SK-N-SH treated with all-trans-retinoic acid at 6 μM for 48 hours (cell line): ENCODE results near the gene DENND2A.

Experiments used
- ATAC-seq: fragments of 200-7000 bp; cut with Tn5 transposase; 3 replicates; pipeline ENCODE4 v1.9.1; 2020; ENCODE audit warnings: mild to moderate bottlenecking, moderate library complexity
- ARNTL ChIP-seq: fragments of 450-650 bp; formaldehyde crosslinking; IDR thresholded peaks from 2 replicates; pipeline ENCODE4 v1.5.0; 2020; ENCODE audit warnings: low read depth, mild to moderate bottlenecking, moderate library complexity, borderline replicate concordance
- BACH2 ChIP-seq: fragments of 250-450 bp; sonication (Bioruptor Pico); IDR thresholded peaks from 2 replicates; pipeline ENCODE4 v1.9.0; 2021; ENCODE audit warnings: mild to moderate bottlenecking, borderline replicate concordance
- CREB5 ChIP-seq: fragments of 250-450 bp; sonication (Bioruptor Pico); IDR thresholded peaks from 2 replicates; pipeline ENCODE4 v1.5.1; 2020; ENCODE audit warnings: low read depth, mild to moderate bottlenecking, moderate library complexity
- CSDC2 ChIP-seq: fragments of 250-450 bp; sonication (Bioruptor Pico); IDR thresholded peaks from 2 replicates; pipeline ENCODE4 v1.5.0; 2020; ENCODE audit warnings: mild to moderate bottlenecking, moderate library complexity
- CSRNP3 ChIP-seq: fragments of 250-450 bp; sonication (Bioruptor Pico); IDR thresholded peaks from 2 replicates; pipeline ENCODE4 v1.5.1; 2021; ENCODE audit warnings: mild to moderate bottlenecking, moderate library complexity
- ESRRG ChIP-seq: fragments of 250-450 bp; sonication (Bioruptor Pico); IDR thresholded peaks from 2 replicates; pipeline ENCODE4 v1.6.1; 2021; ENCODE audit warnings: mild to moderate bottlenecking
- GLIS3 ChIP-seq: fragments of 250-450 bp; sonication (Bioruptor Pico); IDR thresholded peaks from 2 replicates; pipeline ENCODE4 v1.5.0; 2020; ENCODE audit warnings: mild to moderate bottlenecking, moderate library complexity
- ISL1 ChIP-seq: fragments of 250-450 bp; sonication (Bioruptor Pico); IDR thresholded peaks from 2 replicates; pipeline ENCODE4 v2.1.2; 2022; ENCODE audit warnings: mild to moderate bottlenecking, moderate library complexity
- OSR1 ChIP-seq: fragments of 250-450 bp; sonication (Bioruptor Pico); IDR thresholded peaks from 2 replicates; pipeline ENCODE4 v1.8.0; 2022; ENCODE audit warnings: moderate library complexity, mild to moderate bottlenecking, inconsistent platforms
- PATZ1 ChIP-seq: fragments of 250-450 bp; sonication (Bioruptor Pico); IDR thresholded peaks from 2 replicates; pipeline ENCODE4 v1.8.0; 2020; ENCODE audit warnings: mild to moderate bottlenecking, moderate library complexity, borderline replicate concordance
- PPARA ChIP-seq: fragments of 250-450 bp; sonication (Bioruptor Pico); IDR thresholded peaks from 2 replicates; pipeline ENCODE4 v1.5.0; 2020; ENCODE audit warnings: mild to moderate bottlenecking, borderline replicate concordance
- SNAI2 ChIP-seq: fragments of 250-450 bp; sonication (Bioruptor Pico); IDR thresholded peaks from 2 replicates; pipeline ENCODE4 v1.5.0; 2020; ENCODE audit warnings: mild to moderate bottlenecking, moderate library complexity
- TOX ChIP-seq: fragments of 250-450 bp; sonication (Bioruptor Pico); IDR thresholded peaks from 2 replicates; pipeline ENCODE4 v1.8.0; 2021; ENCODE audit warnings: mild to moderate bottlenecking, moderate library complexity, borderline replicate concordance
- TSHZ2 ChIP-seq: fragments of 250-450 bp; sonication (Bioruptor Pico); IDR thresholded peaks from 2 replicates; pipeline ENCODE4 v1.5.0; 2020; ENCODE audit warnings: mild to moderate bottlenecking, moderate library complexity
- ZFP3 ChIP-seq: fragments of 250-450 bp; sonication (Bioruptor Pico); IDR thresholded peaks from 2 replicates; pipeline ENCODE4 v1.5.0; 2020; ENCODE audit warnings: mild to moderate bottlenecking, moderate library complexity
- ZFP30 ChIP-seq: fragments of 450-650 bp; formaldehyde crosslinking; IDR thresholded peaks from 2 replicates; pipeline ENCODE4 v1.5.0; 2022; ENCODE audit warnings: mild to moderate bottlenecking, moderate library complexity
- ZNF70 ChIP-seq: fragments of 450-650 bp; formaldehyde crosslinking; IDR thresholded peaks from 2 replicates; pipeline ENCODE4 v1.5.0; 2020; ENCODE audit warnings: mild to moderate bottlenecking, moderate library complexity
- ZNF8 ChIP-seq: fragments of 450-650 bp; formaldehyde crosslinking; IDR thresholded peaks from 2 replicates; pipeline ENCODE4 v1.5.0; 2020; ENCODE audit warnings: mild to moderate bottlenecking, moderate library complexity

DENND2A gene

GRCh38 chr7:140656548-140657515 lies 16.2 kb upstream of the DENND2A start (continued):
- no peak for TF ChIP-seq CREB5 (CRISPR knock-in tag)

GRCh38 chr7:140655511-140656408 lies 15.1 kb upstream of the DENND2A start:
- ATAC-seq, result no peak
- TF ChIP-seq PPARA (CRISPR knock-in tag) (no peak), ZFP30 (CRISPR knock-in tag) (no peak), CSRNP3 (no peak), ZNF8 (CRISPR knock-in tag) (no peak)

- no peak for ATAC-seq
- TF ChIP-seq ESRRG, result no peak
- TF ChIP-seq ZNF70, result no peak
- TF ChIP-seq SNAI2 (CRISPR knock-in tag), result no peak
- TF ChIP-seq, all 23 proteins: peak for 0
Observed at GRCh38 chr7:140654661-140655060, 14.0 kb upstream of the DENND2A start.

- no peak for ATAC-seq
Observed at GRCh38 chr7:140654109-140654387, 13.4 kb upstream of the DENND2A start.

More at GRCh38 chr7:140654109-140654387, 13.4 kb upstream of the DENND2A start:
- TF ChIP-seq GLIS3 (no peak), TSHZ2 (CRISPR knock-in tag) (no peak), ZNF8 (CRISPR knock-in tag) (no peak), OSR1 (CRISPR knock-in tag) (no peak), ARNTL (no peak), PATZ1 (no peak), ISL1 (no peak), CSDC2 (CRISPR knock-in tag) (no peak), SNAI2 (CRISPR knock-in tag) (no peak), ZFP3 (no peak), BACH2 (CRISPR knock-in tag) (no peak), TOX (no peak)
